Measurements from ENCODE around the gene MIEF1.
A peak's percentile ranks its signal among the peaks of the same experiment; 100 is the strongest.

MIEF1 gene

GRCh38 chr22:39558950-39559349, 56.9 kb downstream of the MIEF1 start:
- no peak for DNase-seq (ENCODE audit: low read depth)
- no peak overlapping the region for H3K4me3 ChIP-seq (ENCODE audit: low read depth, low read length)
- no peak for TF ChIP-seq CTCF (conservative IDR thresholded peaks at IDR 0.05; ENCODE audit: low read depth, low read length)

- DNase-seq (ENCODE audit: low read depth), result no peak
- TF ChIP-seq CTCF (conservative IDR thresholded peaks at IDR 0.05; ENCODE audit: low read depth, low read length), result peak; percentile 65
- no peak overlapping the region for H3K4me3 ChIP-seq (ENCODE audit: low read depth, low read length)
Measured at GRCh38 chr22:39559456-39560105, 57.5 kb downstream of the MIEF1 start.

GRCh38 chr22:39560127-39560526, 58.0 kb downstream of the MIEF1 start:
- TF ChIP-seq CTCF (conservative IDR thresholded peaks at IDR 0.05; ENCODE audit: low read depth, low read length), result no peak
- H3K4me3 ChIP-seq (ENCODE audit: low read depth, low read length), result no peak overlapping the region

GRCh38 chr22:39562839-39563489, 60.9 kb downstream of the MIEF1 start:
- no peak for DNase-seq (ENCODE audit: low read depth)
- no peak for TF ChIP-seq CTCF (conservative IDR thresholded peaks at IDR 0.05; ENCODE audit: low read depth, low read length)
- H3K4me3 ChIP-seq (ENCODE audit: low read depth, low read length), result no peak overlapping the region

More at GRCh38 chr22:39560127-39560526, 58.0 kb downstream of the MIEF1 start:
- no peak for DNase-seq (ENCODE audit: low read depth)

GRCh38 chr22:39563571-39564428, 61.7 kb downstream of the MIEF1 start:
- TF ChIP-seq CTCF (conservative IDR thresholded peaks at IDR 0.05; ENCODE audit: low read depth, low read length), result no peak
- no peak overlapping the region for H3K4me3 ChIP-seq (ENCODE audit: low read depth, low read length)
- DNase-seq (ENCODE audit: low read depth), result no peak

GRCh38 chr22:39565414-39565944, 63.4 kb downstream of the MIEF1 start:
- no peak for TF ChIP-seq CTCF (conservative IDR thresholded peaks at IDR 0.05; ENCODE audit: low read depth, low read length)
- no peak for DNase-seq (ENCODE audit: low read depth)
- no peak overlapping the region for H3K4me3 ChIP-seq (ENCODE audit: low read depth, low read length)
